Fibroblast of peridontal ligament (primary cell): ENCODE measurements around the gene THBS1.
A peak's percentile ranks its signal among the peaks of the same experiment; 100 is the strongest.

Experiments used
- DNase-seq: peaks from one replicate; pipeline ENCODE4 v3.0.0-alpha.2; 2010; ENCODE audit errors: extremely low read depth

THBS1 gene

DNA sequence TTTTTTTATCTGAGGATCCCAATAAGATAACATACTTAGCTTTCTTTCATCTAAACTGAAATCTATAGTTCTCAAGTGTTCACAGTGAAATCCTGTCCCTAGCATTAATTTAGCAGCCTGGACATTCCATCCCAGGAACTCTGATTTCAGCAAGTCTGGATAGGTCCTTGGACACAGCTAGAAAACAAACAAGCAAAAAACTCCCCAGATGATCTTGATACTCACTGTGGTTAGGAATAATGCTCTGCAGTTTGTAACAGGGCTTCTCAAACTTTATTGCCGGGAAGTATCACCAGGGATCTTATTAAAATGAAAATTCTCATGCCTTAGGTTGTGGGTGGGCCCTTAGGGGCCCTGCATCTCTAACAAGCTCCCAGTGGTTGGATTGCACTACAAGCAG is 24.3 kb downstream of the THBS1 start:
- peak; percentile 38 for DNase-seq

DNA sequence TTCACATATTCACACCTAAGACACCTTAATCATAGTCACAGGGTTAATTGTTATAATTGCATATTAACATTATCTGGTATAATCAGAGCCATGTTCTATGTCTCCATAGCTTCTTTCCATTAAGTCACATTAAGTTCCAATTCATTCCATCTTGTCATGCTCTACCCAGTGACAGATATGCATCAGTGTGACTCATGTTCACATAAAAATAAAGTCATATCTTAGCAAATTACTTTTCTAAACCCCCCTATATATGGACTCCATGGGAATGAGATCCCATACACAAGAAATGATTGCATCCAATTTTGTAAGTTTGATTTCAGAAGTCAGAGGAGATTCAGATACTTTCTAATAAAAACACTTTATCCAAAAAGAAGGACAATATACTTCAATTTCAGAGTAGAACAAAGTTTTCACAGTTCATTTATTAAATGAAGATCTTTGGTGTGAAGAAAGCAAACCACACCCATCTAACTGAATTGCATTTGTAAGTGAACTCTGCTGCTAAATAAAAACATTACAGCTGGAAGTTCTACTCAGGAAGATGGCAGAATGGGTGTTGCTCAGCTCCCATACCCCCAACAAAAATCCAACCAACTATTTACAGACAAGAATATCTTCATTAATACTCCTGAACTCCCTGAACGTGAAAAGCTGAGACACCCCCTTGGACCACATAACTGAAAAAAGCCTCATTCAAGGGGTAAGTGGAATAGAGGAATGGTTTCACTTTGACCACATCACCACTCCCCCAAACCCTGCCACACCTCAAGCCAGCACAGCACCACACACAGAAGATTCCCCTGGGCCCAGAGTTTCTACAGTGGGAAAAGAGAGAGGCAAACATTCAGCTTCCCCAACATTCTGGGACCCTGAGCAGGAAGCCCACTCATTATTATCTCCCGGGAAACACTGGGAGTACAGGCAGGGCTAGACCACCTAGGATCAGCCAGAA is 27.6 kb downstream of the THBS1 start:
- DNase-seq: no peak

DNA sequence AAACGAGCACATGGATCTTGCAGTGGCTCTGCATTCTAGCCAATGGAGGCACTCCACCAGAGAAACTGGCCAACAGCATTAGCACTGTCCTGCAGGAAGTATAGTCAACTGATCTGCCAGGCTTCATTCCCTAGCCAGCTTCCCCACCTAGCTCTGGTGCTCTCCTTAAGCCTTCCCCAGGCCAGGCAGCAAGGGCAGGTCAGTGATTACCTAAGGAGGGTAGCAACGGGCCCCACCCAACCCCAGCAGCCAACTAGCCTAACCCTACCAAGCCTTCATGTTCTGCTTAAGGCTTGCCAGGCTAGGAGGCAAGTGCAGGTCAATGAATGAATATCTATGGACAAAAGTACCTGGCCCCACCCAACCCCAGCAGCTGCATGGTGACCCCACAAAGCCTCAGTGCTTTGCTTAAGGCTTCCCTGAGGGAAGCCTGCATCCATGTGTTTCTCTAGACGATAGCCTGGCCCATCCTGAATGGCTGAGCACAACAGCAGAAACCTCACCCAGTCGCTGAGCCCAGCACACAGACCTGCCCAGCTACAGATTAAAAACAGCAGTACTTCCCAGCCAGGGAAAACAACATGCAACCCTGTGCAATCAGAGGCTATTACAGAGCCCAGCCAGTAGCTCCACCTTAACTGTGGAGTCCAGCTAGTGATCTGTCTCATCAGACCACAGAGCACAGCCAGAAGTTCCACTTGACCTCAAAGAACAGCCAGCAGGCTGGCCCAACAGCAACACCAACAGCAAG is 28.5 kb downstream of the THBS1 start:
- no peak for DNase-seq

DNA sequence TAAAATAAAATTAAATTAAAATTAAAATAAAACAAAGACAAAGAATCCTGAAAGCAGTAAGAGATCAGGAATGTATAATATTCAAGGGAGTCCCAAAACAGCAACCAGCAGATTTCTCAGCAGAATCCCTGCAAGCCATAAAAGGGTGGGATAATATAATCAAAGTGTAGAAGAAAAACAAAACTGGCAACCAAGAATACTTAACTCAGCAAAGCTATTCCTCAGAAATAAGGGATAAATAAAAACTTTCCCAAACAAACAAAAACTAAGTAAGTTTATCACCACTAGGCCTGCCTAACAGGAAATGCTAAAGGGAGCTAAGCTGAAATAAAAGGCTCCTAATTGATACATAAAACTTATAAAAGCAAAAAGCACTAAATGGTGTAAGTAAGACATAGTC is 29.8 kb downstream of the THBS1 start:
- DNase-seq: no peak

DNA sequence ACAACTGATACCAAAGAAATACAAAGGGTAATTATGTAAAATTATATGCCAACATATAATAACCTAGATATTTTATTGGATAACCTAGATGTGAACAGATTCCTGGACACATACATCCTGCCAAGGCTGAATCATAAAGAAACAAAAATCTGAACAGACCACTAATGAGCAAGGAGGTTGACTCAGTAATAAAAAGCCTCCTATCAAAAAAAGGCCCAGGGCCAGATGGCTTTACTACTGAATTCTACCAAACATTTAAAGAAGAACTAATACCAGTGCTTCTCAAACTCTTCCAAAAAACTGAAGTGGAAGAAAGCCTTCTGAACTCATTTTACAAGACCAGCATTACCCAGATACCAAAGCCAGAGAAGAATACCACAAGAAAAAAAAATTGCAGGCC is 32.4 kb downstream of the THBS1 start:
- no peak for DNase-seq

DNA sequence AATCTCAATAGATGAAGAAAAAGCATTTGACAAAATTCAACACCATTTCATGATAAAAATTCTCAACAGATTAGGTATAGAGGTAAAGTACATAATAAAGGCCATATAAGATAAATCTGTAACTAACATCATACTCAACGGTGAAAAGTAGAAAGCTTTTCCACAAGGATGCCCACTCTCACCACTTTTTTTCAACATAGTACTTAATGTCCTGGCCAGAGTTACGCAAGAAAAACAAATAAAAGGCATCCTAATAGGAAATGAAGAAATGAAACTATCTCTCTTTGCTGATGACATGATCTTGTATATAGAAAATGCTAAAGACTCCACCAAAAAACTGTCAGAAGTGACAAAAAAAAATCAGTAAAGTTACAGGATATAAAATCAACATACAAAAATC is 33.0 kb downstream of the THBS1 start:
- no peak for DNase-seq

DNA sequence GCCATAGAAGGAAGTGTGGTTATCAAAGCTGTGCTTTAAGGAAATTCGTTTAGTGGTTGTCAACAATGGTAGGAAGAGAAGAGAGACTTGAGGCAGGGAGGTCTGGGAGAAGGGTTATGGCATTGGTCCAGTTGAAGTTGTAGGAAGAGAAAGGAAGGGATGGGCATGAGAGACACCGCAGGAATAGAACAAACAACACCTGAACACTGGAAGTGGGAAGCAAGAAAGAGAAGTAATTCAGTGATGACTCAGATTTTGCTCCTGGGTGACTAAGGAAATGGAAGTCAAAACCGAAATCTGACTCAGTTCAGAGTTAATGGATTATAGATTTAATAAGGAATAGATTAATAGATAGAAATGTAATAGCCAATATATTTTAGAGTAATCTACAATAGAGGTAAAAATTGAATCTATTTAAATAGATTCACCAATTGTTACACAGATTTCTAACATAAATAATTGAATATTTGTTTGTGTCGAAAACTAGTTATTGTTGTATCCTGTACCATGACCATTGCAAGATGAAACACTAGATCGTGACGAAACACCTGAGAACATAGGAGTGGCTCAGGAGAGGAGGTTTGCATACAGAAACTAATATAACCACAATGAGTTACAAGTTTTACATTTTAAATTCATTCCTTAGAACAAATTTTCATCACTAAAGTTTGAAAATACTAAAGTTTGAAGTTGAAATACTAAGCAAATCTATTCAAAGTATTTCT is 36.0 kb downstream of the THBS1 start:
- DNase-seq: no peak

DNA sequence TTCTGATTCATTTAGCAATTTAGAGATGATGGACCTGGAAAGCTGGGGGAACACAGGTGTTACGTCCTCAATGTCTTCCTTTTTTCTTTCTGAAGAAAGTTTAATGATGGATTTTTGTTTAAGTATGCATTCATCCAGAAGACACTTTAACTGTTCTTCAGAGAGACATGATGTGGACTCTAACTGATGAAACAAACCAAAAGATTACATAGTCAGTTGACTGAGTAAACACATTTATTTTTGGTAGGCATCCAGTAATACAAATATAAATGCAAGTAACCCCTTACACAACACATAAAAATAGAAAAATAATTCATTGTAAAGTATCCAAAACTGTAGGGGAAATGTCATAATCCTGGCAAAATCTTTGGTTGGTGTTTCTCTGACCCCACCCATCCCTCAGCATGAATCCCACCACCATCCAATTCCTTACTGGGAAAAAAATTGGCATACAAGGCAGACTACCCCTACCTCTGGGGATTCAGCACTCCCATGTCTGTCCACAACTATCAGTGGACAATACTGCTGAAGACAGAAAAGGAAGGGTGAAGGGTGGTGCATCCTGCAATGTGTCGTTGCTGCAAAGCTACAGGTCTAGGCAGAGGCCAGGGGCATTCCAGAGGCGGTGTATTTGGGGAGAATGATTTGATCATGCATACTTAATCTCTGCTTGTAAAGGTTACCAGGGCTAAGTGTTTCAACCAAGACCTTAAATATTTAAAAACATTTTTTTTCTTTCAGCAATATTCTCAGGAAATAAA is 37.4 kb downstream of the THBS1 start:
- peak; percentile 66 for DNase-seq

DNA sequence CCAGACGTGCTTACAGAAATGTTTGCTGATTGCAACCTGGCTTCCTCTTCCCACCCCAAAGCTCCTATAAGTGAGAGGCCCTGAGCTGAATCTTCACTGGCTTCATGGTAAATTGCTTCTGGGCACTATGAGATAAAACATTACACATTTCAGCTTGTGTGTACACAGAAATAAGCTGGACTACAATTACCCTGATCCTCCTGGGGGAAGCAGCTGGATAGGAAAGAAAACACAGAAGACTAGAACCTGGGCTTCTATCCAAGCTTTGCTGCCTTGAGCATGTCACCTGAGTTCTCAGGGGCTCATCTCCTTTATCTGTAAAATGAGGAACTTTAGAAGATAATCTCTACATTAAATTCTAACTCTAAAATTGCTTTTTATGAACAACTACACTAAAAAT is 40.3 kb downstream of the THBS1 start:
- DNase-seq: no peak

DNA sequence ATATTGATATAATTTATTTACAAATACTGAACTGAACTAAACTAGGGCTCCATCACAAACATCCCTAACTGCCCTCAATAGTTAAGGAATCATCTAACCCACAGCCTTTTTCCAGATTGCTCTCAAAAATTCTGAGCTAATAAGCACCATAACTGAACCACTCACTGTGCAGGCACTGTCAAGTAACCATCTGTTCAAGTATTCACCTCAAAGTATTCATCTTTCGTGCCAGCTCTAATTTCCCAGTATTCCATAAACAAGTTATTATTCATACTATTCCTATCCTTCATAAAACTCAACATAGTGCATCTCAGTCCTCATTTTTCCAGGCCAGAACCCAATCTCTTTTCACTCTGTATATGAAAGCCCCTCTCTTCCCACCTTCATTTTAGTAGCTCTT is 41.1 kb downstream of the THBS1 start:
- no peak for DNase-seq

DNA sequence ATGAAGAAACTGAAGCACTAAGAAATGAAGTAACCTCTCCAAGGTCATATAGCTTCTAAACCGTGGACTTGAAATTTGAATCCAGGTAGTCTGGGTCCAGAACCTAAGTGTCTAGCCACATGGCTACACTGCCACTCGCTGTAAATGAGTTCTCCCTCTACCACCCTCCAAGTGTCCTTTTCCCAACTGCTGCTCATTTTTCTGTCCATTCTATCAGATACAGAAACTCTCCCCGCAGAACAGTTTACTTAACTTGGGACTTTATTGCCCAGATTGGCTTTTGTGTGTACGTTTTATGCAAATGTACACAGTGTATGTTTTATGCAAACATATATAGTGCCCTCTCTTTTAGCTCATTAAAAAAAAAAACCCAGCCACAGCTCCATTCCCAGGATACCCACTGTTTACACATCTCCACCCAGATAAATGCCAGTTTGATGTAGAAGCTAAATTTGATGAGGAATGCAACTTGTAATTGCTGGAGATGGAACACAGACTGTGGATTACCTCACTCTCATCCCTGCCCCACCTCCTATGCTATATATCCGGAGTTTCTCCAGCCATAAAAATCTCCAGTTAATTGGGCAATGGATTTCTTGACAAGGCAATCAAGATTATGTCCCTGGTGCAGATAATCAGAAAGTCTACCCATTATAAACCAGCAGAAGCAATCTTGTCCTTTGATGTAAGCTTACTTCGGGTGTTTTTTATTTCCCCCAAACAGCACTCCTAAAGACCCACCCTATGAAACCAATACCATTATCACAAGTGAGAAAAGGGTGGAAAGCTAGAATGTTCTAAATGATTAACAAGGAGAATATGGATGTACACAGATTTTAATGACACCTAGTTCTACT is 42.0 kb downstream of the THBS1 start:
- DNase-seq: no peak

DNA sequence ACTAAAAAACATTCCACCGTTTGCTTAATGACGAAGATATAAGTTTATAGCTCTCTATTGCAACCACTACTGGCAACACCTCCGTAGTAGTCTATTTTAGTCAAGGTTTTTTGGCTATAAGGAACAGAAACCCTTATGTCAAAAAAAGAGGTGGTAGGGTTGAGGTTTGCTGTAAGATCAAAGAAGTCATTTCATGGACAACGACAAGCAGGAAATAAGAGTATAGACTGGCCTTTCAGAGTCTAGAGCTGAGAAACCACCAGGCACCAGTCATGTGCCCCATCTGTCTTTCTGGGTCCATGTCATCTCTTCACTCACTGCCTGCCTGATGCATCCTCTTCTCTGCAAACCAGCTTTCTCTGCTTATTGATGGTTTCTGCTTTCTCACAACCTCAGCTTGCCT is 42.7 kb downstream of the THBS1 start:
- no peak for DNase-seq

DNA sequence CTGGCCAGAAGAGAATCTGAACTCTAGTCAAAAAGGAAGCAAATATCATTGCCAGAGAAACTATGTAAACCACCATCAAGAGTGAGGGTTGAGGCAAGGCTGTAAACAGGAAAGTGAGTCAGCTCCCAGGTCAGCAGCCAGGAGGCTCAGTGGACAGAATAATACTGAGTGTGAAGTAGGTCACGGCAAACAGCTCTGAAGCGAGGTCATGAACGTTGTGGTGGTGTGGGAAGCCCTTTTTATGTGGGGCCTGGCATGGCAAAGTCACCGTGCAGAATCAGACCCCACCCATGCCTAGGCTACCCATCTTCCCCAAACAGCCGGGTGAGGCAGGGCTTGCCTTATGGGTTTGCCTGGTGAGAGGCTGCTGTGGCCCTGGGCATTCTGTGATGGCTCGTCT is 43.9 kb downstream of the THBS1 start:
- peak; percentile 89 for DNase-seq

DNA sequence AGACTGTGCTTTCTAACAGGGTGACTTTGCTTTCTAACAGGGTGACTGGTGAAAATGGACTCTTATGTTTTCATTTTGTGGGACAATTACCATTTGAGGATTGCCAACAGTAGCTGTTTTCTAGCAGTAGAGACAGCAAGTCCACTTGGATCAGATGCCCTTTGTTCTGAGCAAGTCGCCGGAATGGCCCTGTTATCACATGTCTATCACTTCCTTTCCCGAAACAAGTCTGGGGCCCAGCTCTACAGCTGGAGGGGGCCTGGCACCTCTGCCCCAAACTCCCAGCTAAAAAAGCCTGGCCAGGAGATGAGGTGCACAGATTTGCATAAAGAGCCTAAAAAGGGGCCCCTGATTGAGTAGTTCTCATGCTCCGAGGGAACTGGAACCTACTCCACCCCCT is 44.6 kb downstream of the THBS1 start:
- DNase-seq: no peak

DNA sequence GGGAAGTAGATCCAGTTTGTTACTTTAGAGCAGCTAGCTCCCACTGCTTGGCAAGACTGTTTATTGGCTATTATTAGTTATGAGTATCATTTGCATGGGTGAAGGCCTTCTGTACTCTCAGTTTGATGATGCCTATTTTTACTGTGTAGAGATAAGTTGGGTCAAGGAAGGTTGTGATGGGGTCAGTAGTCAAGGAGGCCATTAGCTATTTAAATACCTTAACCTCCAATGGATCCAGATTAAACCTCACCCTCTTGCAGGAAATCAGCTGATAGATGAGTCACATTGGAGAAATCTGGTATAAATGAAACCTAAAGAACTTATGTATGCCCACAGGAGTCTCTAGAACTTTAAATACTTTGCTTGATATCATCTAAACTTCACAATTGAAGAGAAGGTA is 45.0 kb downstream of the THBS1 start:
- peak; percentile 38 for DNase-seq

DNA sequence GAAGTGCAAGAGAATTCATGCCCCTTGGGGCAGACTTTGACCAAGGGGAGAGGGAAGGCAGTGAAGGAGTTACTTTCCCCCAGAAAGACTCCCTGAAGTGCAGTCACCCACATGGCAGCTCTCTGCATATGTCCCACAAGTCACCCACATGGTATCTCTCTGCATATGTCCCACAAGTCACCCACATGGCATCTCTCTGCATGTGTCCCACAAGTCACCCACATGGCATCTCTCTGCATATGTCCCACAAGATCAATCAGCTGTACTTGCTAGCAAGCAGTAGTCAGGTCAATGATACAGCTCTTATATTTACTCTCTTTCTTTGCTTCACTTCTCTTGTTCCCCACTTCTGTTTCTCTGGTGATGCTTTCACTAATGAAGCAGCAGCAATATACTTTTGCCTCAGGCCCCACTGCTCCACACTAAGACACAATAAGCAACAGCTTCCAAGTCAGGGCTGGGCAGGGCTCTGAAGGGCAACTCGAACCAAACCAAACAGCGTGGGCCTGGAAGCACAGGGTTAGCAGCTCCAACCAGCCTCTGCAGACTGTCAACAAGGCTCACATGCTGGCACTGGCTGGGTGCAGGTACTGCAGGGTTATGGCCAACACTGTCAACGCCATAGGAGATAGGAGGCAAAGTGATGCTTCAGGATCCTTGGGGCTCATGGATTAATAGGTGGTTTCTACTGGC is 46.7 kb downstream of the THBS1 start:
- DNase-seq: no peak

DNA sequence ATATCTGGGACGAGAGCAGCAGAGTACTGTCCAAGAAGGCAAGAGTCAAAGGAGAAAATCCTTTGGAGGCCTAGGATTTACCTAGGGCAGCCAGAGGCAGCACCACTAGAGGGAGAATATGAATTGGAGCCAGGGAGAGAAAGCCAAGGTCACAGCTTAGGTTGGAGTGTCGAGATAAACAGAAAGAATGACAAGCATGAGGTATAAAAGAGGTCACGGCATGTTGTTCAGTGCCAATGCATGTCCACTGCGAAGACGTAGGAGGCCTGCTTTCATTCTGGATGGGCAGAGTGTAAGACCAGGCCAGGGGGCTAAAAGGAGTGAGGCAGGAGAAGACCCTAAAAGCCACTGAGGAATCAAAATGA is 47.2 kb downstream of the THBS1 start:
- DNase-seq: no peak

DNA sequence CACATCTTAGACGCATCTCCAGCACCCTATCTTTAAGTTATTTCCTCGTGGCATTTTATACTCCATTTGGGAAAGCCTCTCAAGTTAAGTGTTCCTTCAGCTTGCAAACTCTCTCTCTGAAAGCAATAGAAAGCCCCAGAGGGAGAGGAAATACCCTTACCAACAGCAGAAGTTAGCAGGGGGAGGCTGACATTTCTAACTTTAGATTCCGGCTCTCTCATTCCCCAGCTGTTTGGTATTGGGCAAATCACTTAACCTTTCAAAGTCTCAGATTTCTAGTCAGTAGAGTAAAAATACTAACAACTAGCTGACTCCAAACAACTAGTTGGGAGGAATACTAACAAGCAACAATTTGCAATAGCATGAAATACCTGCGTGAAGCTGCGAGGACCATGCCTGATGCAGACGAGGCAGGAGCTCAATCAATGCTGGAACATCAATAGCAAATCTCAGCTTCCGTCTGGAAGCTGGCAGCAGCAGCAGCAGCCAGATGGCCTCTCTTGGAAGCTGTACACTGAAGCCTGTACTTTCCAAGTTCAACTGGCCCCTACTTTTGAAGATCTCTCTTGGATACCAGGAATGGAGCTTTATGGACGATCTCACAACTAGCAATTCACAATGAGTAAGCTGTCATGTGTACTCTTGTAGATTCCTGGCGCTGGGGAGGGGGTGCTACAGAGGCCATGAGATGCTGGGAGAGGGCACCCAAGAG is 47.8 kb downstream of the THBS1 start:
- DNase-seq: peak; percentile 29

DNA sequence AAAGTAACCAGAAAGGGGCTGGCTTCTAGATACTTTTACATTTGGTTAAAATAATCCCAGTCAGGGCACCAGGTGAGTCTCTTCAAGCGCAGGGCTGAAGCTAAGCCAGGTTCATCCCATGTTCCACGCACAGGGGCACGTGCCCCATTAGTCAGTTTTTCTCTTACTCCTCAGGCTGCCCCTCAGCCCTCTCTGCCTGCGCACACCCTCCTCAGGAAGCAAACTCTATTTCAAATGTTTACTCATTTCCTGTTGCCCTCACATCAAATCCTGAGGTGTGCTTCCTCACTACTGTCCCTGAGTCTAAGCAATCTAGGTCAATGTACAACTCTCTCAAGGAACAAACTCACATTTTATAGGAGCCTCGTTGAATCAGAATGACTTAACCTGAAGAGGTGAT is 48.5 kb downstream of the THBS1 start:
- DNase-seq: no peak

DNA sequence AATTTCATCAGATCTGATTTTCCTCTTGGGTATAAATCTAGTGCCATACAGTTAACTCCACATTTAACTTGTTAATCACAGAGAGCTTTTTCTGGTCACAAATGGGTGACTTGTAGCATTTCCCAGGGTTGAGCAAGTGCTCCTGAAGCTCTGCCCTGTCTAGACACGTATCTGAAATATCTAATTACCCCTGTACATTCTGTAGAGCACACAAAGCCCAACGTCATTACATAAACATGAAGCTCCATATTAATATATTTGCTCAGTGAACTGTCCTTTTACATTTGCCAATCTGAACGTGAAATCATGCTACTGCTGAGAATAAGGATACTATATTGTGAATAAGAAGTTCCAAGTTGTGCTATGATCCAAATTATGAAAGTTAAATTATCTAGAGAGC is 49.0 kb downstream of the THBS1 start:
- DNase-seq: no peak
